Neural cell (in vitro differentiated cells): Measurements from ENCODE around the gene RHOT2. TPM values are rescaled to one million over a fixed set of nuclear protein-coding genes. Genes with fewer than 3 reads are reported as not detected.
A peak's percentile ranks its signal among the peaks of the same experiment; 100 is the strongest.

Experiments used
- H2AFZ ChIP-seq: fragments of 200-600, 300-800 bp; sonication (generic), shearing (Covaris generic); 2 replicates; pipeline ENCODE4 v1.6.0; 2014; ENCODE audit warnings: low read depth, mild to moderate bottlenecking, antibody characterized with exemption, low read length, moderate library complexity
- H3F3A ChIP-seq: fragments of 200-600 bp; shearing (Covaris generic); 2 replicates; pipeline ENCODE4 v1.6.1; 2016; ENCODE audit warnings: mild to moderate bottlenecking, moderate library complexity, mixed read lengths, antibody characterized with exemption, low read length; ENCODE audit not compliant: insufficient read depth, poor library complexity, severe bottlenecking
- H3K27ac ChIP-seq: fragments of 200-600, 300-800 bp; sonication (generic), shearing (Covaris generic); 2 replicates; pipeline ENCODE4 v1.5.1; 2014; ENCODE audit warnings: mild to moderate bottlenecking, low read length, moderate library complexity
- H3K27me3 ChIP-seq: fragments of 300-800, 200-600 bp; sonication (generic), shearing (Covaris generic); 2 replicates; pipeline ENCODE4 v1.6.0; 2014; ENCODE audit warnings: mild to moderate bottlenecking, low read depth, low read length, moderate library complexity; ENCODE audit not compliant: insufficient read depth
- H3K36me3 ChIP-seq: fragments of 300-800, 200-600 bp; sonication (generic), shearing (Covaris generic); 2 replicates; pipeline ENCODE4 v1.5.1; 2014; ENCODE audit warnings: mild to moderate bottlenecking, antibody characterized with exemption, low read length, moderate library complexity; ENCODE audit not compliant: insufficient read depth
- H3K4me2 ChIP-seq: fragments of 300-800, 200-600 bp; sonication (generic), shearing (Covaris generic); 2 replicates; pipeline ENCODE4 v1.6.0; 2014; ENCODE audit warnings: mild to moderate bottlenecking, low read length
- H3K4me3 ChIP-seq: fragments of 300-800, 200-600 bp; sonication (generic), shearing (Covaris generic); 2 replicates; pipeline ENCODE4 v1.5.1; 2014; ENCODE audit warnings: mild to moderate bottlenecking, low read length, moderate library complexity
- H3K79me2 ChIP-seq: fragments of 200-600 bp; shearing (Covaris generic); replicated peaks from 2 replicates; pipeline ENCODE4 v1.6.0; 2014; ENCODE audit warnings: mild to moderate bottlenecking, low read length, moderate library complexity; ENCODE audit not compliant: insufficient read depth
- H3K9ac ChIP-seq: fragments of 300-800, 200-600 bp; sonication (generic), shearing (Covaris generic); 2 replicates; pipeline ENCODE4 v1.6.1; 2016; ENCODE audit warnings: mild to moderate bottlenecking, low read length, mixed read lengths
- H3K9me2 ChIP-seq: fragments of 200-600 bp; shearing (Covaris generic); 2 replicates; pipeline ENCODE4 v1.6.1; 2016; ENCODE audit warnings: mild to moderate bottlenecking, low read length, mixed read lengths; ENCODE audit not compliant: insufficient read depth
- H3K9me3 ChIP-seq: fragments of 200-600, 300-800 bp; sonication (generic), shearing (Covaris generic); 2 replicates; pipeline ENCODE4 v1.6.1; 2016; ENCODE audit warnings: mild to moderate bottlenecking, mixed run types, low read length, moderate library complexity, mixed read lengths
- H4K20me1 ChIP-seq: fragments of 200-600 bp; shearing (Covaris generic); 2 replicates; pipeline ENCODE4 v1.6.1; 2016; ENCODE audit warnings: mild to moderate bottlenecking, mixed run types; ENCODE audit not compliant: insufficient read depth
- CTCF ChIP-seq: fragments of 450-650 bp; IDR thresholded peaks from 2 replicates; pipeline ENCODE4 v1.5.1; 2014; ENCODE audit warnings: antibody characterized with exemption, mild to moderate bottlenecking, moderate library complexity; ENCODE audit not compliant: poor library complexity, severe bottlenecking
- EP300 ChIP-seq: fragments of 450-650 bp; conservative IDR thresholded peaks from 2 replicates; pipeline ENCODE4 v1.6.1; 2014; ENCODE audit warnings: antibody characterized with exemption, mild to moderate bottlenecking, moderate library complexity; ENCODE audit not compliant: poor library complexity, severe bottlenecking
- EZH2 ChIP-seq: fragments of 200-600, 300-800 bp; shearing (Covaris generic), sonication (generic); IDR thresholded peaks from 2 replicates; pipeline ENCODE4 v1.6.1; 2014; ENCODE audit warnings: antibody characterized with exemption, low read length, borderline replicate concordance, mild to moderate bottlenecking; ENCODE audit not compliant: insufficient read depth, poor library complexity, severe bottlenecking
- MXI1 ChIP-seq: fragments of 450-650 bp; conservative IDR thresholded peaks from 2 replicates; pipeline ENCODE4 v1.6.1; 2014; ENCODE audit warnings: antibody characterized with exemption, mild to moderate bottlenecking; ENCODE audit not compliant: poor library complexity, severe bottlenecking
- POLR2AphosphoS5 ChIP-seq: IDR thresholded peaks from 2 replicates; pipeline ENCODE4 v1.6.1; 2012
- RAD21 ChIP-seq: fragments of 450-650 bp; conservative IDR thresholded peaks from 2 replicates; pipeline ENCODE4 v1.6.1; 2014; ENCODE audit warnings: antibody characterized with exemption, mild to moderate bottlenecking, moderate library complexity
- REST ChIP-seq: IDR thresholded peaks from 2 replicates; pipeline ENCODE4 v1.6.1; 2012; ENCODE audit warnings: borderline replicate concordance
- SMC3 ChIP-seq: fragments of 450-650 bp; conservative IDR thresholded peaks from 2 replicates; pipeline ENCODE4 v1.6.1; 2014; ENCODE audit warnings: antibody characterized with exemption, mild to moderate bottlenecking, moderate library complexity; ENCODE audit not compliant: poor library complexity
- TAF1 ChIP-seq: IDR thresholded peaks from 2 replicates; pipeline ENCODE4 v1.6.1; 2012; ENCODE audit warnings: low read depth
- polyA plus RNA-seq: library from polyadenylated mRNA; depleted of rRNA; stranded (reverse); fragments of >200 nt; gene quantifications from 2 replicates; pipeline ENCODE4 v1.2.3, GENCODE V29; 2014

The RHOT2 gene
- polyA plus RNA-seq, 1 donor from 2014 or later, result 132 TPM

DNA sequence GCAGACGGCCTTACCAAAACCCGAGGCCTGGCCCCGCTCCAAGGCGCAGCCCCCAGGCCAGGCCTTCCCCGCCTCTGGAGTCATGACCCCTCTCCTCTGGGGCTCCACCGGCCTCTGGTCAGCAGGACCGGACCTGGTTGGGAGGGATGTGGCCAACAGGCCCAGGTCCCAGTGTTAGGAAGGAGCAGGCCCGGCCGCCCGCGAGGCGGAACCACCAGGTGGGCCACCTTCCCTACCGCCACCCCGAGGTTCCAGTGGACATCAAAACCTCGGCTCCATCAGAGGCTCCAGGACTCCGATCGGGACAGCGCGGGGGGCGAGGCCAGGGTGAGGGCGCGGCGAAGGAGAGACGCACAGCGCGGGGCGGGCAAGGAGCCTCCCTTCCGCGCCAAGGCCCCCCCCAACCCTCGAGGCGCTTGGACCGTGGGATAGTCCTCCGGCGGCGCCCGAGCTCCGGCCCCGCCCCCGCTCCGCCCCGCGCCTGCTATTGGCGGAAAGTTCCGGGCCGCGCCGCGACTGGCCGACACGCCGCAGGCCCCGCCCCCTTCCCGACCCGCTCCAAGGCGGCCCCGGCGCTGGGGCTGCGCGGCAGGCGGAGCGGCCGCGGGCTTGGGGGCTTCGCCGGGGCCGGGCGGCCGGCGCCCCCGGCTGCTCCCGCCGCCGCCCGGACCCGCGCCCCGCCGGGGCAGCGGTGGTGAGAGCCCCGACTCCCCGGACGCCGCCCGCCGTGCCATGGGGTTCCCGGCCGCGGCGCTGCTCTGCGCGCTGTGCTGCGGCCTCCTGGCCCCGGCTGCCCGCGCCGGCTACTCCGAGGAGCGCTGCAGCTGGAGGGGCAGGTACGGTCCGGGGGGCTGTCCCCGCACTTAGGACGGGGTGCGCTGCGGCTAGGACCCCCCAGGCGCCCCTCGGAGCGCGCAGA lies 46.9 kb downstream of the RHOT2 start, which contains the start of gene METRN:
Gene METRN, plus strand, starts transcription at position 561 of the 919 bp plus-strand sequence. Its CDS starts 172 bp downstream, at position 733.
- peak within 1 kb of the TSS; percentile 59 for H3K4me2 ChIP-seq
- H4K20me1 ChIP-seq, result no peaks in the 10 kb centered on the region
- peaks cover 21% of the 10 kb centered on the region for H3K79me2 ChIP-seq
- TF ChIP-seq POLR2AphosphoS5 (no peak), MXI1 (peak; percentile 8), TAF1 (no peak), CTCF (no peak), EP300 (no peak)
- H3K4me3 ChIP-seq, result peak within 1 kb of the TSS; percentile 61
- H3K27ac ChIP-seq, result peak within 1 kb of the TSS; percentile 58
- H3K9me2 ChIP-seq, result no peaks in the 10 kb centered on the region
- H3K9me3 ChIP-seq, result no peaks in the 10 kb centered on the region
- no peak within 1 kb of the TSS for H2AFZ ChIP-seq
- H3K27me3 ChIP-seq, result no peaks in the 10 kb centered on the region
- H3K36me3 ChIP-seq, result no peaks in the 10 kb centered on the region
- peaks cover 5% of the 10 kb centered on the region for H3F3A ChIP-seq
- peak within 1 kb of the TSS; percentile 51 for H3K9ac ChIP-seq

DNA sequence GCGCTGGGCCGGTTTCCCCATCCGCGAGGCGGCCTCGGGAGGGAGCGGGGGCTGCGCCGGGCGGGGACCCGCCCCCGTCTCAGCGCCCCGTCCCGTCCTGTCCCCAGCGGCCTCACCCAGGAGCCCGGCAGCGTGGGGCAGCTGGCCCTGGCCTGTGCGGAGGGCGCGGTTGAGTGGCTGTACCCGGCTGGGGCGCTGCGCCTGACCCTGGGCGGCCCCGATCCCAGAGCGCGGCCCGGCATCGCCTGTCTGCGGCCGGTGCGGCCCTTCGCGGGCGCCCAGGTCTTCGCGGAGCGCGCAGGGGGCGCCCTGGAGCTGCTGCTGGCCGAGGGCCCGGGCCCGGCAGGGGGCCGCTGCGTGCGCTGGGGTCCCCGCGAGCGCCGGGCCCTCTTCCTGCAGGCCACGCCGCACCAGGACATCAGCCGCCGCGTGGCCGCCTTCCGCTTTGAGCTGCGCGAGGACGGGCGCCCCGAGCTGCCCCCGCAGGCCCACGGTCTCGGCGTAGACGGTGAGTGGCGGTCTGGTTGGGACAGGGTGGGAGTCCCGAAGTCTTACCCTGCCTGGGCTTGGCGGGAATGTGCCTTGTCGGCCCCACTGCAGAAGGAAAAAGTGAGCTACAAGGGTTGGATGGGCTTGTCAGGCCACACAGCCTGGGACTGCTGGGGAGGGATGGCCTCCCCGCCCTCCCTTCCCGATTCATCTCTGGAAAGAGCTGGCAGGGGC lies 47.7 kb downstream of the RHOT2 start:
- no peaks in the 10 kb centered on the region for H3K9me2 ChIP-seq
- H4K20me1 ChIP-seq, result no peaks in the 10 kb centered on the region
- TF ChIP-seq TAF1, result no peak
- no peak for TF ChIP-seq REST
- no peak for TF ChIP-seq SMC3
- TF ChIP-seq MXI1, result no peak
- no peak for TF ChIP-seq EP300
- TF ChIP-seq POLR2AphosphoS5, result no peak
- TF ChIP-seq EZH2, result no peak
- peak; percentile 55 for TF ChIP-seq CTCF
- TF ChIP-seq RAD21, result peak; percentile 22
- H3K4me2 ChIP-seq, result peak overlapping the region; percentile 35
- H3K4me3 ChIP-seq, result peak overlapping the region; percentile 61
- H3K36me3 ChIP-seq, result no peaks in the 10 kb centered on the region
- H3K9me3 ChIP-seq, result no peaks in the 10 kb centered on the region
- no peak overlapping the region for H2AFZ ChIP-seq
- H3K27ac ChIP-seq, result peak overlapping the region; percentile 58
- peaks cover 21% of the 10 kb centered on the region for H3K79me2 ChIP-seq
- peaks cover 4% of the 10 kb centered on the region for H3F3A ChIP-seq
- peak overlapping the region; percentile 51 for H3K9ac ChIP-seq
- no peaks in the 10 kb centered on the region for H3K27me3 ChIP-seq
